Stimulated activated CD4-positive, alpha-beta T cell treated with anti-CD3 and anti-CD28 coated beads, TNF-alpha, amount 100 ng/mL, for 1 hour (primary cell): Measurements from ENCODE around the gene LRRC75A.

ENCODE experiments used
- DNase-seq, 3 donors: peaks; one replicate each; pipeline ENCODE4 v3.0.0-alpha.2; 2020; ENCODE audit warnings: low read depth in 3 of 3, low spot score in 1 of 3

The LRRC75A gene

DNA sequence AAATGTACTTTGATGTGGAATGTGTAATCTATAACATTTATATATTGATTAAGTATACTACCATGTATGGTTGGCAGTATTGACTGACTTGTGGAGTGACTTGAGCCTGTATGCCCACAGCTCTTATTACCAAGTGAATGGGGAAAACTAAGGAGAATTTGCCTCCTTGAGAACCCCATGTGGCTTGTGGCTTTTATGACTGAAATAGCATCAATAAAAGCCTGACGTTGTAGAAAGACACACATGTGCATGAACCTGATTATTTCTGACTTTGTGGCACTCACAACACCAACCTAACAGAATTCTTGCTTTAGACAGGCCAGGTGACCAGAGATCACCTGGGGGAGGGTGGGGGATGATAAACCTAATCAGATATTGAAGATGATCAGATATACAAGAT is 2.1 kb upstream of the LRRC75A start:
- DNase-seq = no peak

DNA sequence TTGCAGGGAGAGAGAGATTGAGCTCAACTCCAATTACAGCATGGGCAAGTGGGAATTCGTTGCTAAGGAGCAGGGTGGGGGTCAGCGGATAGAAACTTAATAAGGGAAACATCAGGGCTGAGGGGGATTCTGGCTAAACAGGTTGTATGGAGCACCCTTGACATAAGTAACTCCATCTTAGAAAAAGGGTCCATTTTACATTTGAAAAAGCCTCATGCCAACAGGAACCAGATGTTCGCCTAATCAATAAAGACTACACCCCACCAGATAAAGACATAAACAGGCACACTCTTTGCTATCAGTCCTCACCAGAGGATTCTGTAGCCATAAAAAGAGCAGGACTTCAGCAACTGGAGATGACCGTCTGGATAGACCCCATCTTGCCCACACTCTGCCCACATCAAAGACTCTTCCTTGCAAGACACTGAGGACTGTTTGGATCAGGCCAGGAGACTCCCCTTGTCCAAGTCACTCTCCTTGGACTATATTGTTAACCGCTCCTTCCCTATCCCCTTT is 1.6 kb upstream of the LRRC75A start:
- DNase-seq = no peak

DNA sequence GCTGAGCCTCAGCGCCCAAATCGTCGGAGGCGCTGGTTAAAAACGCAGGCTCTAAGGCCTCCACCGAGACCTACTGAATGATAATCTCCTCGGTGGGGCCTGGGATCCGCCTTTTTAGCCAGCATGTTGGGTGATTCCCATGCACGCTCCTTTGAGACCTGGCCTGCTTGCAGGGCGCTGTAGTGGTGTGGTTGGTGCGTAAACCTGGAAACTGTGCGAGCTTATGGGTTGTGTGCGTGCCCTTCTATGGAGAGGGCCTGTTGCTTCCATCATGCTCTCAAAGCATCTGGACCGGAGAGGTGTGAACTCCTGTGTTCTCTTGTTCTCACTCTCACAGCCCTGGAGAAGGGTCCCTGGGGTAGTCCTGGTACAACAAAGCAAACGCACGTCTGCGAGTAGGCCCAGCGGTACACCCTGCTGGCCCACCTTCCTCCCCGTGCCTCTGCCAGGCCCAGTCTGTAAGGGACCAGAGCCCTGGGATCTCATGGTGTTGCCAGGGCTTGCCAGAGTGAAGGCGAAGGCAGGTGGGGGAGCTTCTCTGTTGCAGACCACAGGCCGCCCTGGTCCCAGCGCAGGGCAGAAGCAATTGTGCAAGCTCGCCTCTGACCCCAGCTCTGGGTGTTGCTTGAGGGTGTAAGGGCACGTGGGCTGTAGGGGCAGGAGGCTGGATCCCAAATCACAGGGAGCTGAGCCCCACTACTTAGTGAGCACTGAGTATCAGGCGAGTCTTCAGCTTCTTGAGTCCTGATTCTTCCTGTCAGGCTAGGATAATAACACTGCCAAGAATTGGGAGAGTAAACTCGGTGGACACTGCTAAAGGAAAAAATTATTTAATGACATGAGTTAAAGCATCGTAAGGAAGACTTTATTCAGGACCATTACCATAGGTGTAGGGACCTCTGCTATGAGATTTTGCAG is 879 bp upstream of the LRRC75A start:
- no peak for DNase-seq

DNA sequence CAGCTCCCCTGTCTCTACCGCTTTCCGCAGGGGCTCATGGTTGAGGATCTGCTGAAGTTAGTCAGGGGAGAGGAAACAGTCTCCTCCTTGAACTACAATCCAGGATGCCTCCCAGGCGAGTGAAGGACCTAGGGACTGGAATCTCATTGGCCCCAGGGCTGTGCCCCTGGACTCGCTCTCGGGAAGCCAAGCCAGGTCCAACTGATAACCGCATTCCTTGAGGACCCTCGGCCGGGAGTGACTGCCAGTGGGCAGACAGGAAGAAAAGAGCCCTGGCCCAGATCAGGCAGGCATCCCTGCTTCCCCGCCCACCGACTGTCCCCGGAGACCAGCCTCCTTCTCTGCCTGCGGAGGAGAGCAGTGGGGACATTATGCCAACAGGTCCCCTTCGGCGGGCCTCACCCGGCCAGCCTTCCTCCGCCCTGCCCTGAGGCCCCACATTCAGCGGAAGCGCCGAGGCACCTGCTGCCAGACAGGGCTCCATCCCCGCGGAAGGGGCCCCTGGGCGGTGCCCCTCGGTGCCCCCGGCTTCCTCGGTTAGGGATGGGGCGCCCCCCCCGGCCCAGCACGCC is 776 bp downstream of the LRRC75A start:
- peak in 1 of 3 donors; percentile 7 for DNase-seq

DNA sequence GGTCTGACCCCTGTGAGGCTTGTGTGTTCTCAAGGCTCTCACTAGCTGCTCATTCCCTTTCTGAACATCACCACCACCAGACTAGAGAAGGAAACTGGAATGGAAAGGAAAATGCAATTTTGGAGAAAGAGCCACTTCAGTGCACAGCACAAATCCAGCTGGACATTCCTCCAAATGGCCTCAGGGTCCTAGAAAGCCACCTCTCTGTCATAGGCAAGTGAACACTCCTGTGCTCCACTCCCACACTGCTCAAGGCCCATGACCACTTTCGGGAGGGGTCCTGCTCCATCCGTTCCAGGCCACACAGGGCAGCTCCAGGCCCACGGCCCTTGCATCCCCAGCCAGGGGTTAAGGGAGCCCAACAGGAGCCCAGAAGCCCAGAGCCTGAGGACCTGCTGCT is 2.6 kb downstream of the LRRC75A start:
- DNase-seq = no peak

DNA sequence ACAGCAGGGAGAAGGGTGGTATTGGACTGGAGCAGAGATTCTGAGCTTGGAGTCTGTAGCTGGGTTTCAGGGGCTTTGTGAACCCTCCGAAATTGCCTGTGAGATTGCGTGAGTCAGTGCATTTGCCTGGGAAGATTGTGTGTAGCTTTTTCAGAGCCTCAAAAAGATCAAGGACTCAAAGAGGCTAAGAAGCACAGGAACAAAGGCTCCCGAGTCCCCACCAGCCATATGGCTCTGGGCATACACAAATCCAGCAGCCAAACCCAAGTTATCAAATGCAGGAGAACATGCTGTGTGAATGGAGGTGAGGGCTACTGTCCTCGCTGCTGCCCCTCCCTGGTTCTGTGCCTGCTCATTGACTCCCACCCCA is 3.0 kb downstream of the LRRC75A start:
- DNase-seq = no peak

DNA sequence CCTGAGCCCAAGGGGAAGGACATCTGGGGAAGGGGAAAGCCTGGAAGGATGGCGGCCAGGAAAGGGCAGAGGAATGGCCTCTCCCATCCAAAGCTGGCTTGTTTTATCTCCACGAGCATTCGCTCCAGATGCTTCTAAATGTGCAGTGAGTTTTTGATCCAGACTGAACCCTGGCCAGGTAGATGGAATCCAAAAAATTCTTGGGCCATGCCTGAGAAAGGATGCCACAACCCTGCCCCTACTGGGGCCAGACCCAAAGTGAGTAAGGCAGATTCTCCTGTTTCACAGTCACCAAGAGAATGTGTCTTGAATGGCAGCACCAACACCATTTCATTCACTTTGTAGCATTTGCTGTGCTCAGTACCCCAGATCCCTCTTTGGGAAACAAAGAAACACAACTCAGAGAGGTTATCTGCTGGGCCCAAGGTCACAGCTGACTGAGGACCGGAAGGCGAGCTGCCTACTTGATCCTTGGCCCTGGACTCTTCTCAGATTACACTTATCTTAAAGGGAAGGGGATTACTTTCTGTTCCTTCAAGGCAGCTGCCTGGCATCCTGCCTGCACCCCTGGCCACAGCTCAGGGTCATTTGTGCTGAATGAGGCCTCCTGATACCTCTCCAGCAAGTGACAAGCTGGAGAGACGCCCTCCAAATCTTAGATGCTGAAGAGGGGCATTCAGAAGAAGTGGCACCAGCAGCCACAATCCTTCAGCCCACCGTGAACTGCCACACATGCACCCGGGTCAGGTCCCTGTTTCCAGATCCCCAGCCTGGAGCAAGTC is 3.6 kb downstream of the LRRC75A start:
- DNase-seq = no peak

DNA sequence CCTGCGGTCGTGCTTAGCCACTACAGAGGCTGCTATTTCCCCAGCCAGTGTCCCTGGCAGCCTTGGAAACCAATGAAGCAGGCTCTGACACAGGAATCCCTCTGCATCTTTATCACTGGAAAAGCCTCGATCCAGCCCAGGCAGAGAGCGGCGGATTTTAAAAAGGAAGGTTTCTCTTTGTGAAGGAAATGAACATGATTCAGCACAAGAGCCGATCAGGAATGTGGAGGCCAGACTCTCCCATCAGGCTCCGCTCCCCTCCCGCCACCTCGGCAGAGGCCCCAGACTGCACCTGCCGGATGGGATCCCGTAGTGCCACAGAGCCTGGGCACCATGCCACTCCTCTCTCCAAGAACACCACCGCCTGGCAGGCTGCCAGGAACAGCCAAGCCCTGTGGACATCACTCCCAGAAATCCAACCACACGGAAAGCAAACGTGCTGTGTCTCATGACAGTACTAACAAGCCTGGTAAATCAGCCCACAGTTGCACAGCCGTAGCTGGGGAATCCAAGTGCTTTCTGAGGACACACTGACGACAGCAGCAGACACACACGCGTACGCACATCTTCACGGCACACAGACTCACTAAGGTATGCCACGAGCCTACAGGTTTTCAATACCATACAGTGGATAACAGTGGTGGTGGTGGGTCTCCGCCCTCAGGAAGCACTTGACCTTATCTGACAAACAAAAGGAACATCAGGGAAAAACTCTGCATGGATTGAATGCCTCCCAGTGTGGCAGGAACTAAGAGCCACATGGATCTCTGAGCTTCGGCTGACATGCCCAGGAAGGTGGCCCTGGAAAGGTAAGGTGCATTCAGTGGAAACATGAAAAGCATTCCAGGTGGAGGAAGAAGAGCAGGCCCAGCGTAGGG is 5.4 kb downstream of the LRRC75A start:
- no peak for DNase-seq

DNA sequence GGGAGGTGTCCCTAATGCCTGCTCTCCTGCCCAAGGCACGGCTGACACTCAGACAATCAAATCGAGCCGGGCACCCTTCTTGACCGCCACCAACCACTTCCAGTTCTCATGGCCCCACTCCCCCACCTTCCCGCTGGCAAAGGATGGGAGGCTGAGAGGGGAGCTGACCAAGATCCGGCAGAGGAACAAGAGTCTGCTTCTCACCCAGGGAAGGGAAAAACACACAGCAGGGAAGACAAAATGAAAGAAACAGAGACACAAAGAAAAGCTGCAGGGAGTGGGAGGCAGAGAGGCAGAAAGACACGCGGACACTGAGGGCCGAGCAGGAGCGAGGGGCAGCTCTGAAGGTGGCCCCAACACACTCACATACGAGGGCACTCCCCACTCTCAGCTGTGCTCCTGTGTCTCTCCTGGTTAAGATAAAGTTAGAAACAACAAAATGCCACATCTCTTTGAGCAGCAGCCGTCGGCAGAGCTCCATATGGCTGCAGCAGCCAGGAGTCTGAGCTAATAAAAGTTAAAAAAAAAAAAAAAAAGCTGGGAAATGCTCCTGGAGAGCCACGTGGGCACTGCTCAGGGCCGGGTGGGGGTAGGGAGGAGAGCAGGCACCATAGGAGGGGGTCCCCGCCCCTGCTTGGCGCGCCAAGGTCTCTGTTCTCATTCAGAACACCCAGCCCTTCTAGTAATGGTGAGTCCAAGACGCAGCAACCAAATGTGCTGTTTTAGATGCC is 7.4 kb downstream of the LRRC75A start:
- DNase-seq = no peak

DNA sequence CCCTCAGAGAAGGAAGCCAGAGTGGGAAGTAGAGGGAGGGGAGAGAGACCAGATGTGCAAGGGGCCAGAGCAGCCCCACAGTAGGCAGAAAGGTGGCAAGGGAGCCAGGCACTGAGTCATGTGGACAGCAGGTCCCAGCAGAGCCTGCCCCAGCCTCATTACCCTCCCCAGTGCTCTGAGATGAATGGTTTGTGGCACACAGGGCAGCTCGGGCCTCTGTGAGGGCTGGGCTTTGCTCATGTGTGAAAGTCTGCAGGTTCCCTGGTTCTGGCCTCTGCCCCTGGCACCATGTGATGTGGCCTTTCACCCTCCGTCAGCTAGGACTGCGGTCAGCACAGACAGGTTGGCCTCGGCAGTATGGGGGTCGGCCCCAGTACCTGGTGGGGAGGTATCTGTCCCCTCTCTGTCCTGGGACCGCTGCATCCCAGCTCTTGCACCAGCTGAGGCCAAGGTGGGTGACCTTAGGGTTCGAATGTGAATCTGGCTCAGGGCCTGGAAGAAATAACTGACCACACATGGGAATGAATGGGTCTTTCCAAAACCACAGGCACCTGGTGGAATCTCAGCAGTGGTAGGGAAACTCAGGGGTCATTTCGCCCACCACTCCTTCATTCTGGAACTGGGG is 8.9 kb downstream of the LRRC75A start:
- DNase-seq = no peak

DNA sequence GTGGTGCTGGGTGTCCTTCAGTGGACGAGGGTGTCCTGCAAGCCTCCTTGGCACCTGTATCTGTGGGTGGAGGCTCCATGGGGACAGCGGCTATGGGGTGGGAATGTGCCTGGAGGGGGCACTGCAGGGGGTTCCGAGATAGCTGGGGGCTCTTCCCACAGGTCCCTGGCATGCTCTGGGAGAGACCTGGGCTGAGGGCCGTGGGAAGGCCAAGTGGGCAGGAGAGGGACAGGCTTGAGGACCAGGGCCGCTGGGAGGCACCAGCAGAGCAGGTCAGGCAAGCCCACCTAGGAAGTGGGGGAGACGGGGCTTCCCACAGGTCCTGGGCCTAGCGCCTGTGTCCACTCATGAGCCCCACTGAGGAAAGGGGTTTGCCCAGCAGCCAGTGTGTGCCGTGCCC is 9.7 kb downstream of the LRRC75A start:
- no peak for DNase-seq

DNA sequence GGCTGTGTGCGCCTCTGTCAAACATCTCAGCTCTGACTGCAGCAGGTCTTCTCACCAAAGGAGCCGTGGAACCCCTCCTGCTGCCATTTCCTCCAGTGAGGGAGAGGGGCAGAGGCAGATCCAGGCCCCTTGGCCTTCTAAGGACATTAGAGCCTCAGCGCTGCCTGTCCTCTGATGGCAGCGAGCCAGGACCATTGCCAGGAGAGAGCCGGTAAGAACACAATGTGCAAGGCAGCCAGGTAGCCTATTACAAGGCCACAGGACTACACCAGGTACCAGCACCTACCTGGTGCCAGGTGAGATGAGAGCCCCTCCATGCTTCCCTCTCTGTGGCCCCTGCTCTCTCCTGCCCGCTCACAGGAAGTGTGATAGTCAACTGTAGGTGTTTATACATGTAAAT is 11.0 kb downstream of the LRRC75A start:
- DNase-seq = no peak

DNA sequence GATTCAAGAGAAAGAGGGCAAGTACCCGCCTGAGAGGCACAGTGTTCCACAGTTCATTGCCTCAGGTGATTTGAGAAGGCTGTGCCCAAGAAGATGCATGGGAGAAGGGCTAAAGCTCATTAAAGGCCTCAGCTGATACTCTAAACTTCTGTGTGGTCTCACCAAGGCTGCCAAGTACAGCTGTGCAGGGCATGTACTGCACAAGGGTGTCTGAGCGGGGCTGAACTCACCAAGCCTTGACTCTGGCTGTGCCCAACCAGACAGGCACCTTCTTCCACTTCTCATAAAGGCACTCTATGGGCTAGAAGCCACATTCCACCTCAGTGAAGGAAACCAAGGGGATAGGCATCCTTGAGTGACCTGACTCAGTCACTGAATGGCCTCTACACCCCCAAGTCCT is 12.7 kb downstream of the LRRC75A start:
- DNase-seq = no peak

DNA sequence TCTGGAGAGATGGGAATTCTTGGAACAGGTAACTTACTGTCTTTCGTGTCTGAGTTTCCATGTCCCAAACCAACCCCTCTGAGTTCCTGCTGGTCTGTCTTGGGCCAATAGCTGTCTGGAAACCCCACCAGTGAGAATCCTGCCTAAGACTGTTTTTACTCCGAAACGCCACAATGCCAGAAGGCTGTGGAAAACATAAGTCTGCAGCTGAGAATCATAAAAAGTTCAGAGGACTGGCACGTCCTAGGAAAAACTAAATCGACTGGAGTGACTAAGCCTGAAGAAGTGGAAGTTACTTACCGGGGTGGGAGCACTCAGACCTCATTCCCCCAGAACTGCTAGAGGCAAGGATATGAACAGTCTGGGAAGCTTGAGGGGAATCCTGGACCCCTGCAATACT is 13.3 kb downstream of the LRRC75A start:
- no peak for DNase-seq

DNA sequence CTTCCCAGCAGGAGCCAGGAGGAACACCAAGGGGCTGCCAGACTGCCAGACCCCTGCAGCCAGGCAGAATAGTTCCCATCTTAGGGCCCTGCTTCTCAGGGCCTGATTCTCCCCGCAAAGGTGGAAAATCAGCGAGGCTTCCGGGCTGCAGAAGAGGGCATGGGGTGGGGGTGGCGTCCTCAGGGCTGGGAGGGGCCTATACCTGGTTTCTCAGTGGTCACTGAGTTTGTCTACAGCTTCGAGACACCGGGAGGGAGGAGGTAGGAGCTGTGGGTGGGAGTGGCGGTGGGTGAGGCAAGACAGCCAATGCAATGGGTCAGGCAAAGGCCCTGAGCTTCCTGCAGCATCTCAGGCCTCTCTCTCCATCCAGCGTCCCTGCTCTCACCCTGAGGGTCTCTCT is 14.3 kb downstream of the LRRC75A start:
- DNase-seq = no peak

DNA sequence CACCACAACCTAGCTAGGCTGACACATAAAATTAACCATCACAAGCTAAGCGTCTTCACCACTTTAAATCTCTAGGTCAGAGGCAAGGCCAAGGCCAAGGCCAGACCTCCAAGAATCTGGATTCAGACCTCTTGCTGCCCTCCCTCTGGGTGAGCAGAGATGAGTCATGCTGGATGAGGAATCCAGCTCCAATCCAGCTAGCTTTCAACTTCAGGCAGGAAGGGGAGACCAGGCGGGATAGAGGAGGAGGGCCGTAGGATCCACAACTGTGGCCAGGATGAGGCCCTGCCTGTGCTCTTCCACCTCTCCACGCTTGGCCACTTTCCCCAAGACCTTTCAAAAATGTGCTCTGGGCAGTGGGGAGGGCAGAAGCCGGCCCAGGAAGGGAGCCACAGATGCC is 14.7 kb downstream of the LRRC75A start:
- DNase-seq = no peak

DNA sequence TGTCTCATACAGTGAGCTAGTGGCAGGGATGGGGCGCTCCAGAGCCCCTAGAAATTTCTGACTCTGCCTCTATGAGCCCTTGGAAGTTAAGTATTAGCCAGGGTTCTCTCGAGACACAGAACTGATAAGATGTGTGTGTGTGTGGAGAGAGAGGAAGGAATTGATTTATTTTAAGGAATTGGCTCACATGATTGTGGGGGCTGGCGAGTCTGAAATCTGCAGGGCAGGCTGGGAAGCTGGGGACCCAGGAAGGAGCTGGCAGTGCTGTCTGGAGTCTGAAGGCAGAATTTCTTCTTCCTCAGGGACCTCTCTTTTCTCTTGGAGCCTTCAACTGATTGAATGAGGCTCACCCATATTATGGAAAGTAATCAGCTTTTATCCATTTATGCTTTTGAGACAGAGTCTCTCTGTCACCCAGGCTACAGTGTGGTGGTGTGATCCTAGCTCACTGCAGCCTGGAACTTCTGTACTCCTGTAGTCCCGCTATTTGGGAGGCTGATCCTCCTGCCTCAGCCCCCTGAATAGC is 16.8 kb downstream of the LRRC75A start:
- no peak for DNase-seq

DNA sequence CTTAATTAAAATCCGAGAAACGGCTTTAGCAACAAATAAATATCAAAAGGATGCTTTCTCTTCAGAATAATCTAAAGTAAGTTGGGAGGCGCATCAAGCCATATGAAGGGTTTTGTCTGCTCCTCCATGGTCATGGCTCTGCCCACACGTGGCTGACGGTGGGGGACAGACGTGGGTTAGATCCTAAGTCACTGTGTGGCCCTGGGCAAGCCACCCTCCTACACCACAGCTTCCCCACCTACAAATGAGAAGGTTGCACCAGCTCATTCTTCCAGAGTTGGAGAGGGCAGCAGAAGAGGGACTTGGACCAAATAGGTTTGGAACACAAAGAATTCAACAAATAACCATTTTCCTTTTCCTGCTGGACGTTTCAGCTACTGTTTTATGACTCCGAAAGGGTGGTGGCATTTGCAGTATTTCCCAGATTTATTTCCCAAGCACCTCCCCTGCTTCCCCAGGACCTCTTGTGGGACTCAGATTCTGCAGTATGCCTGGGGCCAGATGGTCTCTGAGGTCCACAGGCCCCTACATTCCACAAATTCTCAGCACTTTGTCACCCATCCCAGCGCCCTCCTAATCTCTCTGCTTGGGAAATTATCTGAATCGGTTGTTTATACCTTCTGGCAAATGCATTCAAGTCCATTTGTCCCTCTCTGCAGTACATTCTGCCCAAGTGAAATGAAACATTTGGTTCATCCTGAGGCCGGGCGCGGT is 17.8 kb downstream of the LRRC75A start:
- DNase-seq = no peak
